Measurements from ENCODE around the gene SLC35F2. TPM values are rescaled to one million over a fixed set of nuclear protein-coding genes. Genes with fewer than 3 reads are reported as not detected.

SLC35F2 gene
- polyA plus RNA-seq, 1 of the 3 experiments (the other 2 are of a cell fraction), result 12.4 TPM

DNA sequence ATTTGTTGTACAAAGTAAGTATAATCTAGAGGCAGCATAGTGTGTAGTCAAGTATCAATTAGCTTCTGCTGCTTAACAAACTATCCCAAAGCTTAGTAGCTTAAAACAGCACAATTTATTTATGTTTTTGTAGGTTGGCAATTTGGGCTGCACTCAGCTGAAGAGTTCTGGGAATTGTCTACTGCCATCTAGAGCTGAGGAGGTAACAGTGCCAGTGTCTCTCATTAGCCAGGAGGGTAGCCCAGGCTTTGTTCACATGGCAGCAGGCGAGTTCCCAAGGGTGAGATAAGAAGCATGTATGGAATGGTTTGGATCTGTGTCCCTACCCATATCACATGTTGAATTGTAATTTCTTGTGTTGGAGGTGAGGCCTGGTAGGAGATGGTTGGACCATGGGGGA, 100.9 kb downstream of the SLC35F2 start:
- Histone ChIP-seq H4K20me1 (ENCODE audit: insufficient read depth) (no peaks in the 10 kb centered on the region), H3K4me3 (ENCODE audit: low read depth in 2 of 2, low read length in 1 of 2) (no peak overlapping the region), H3K36me3 (replicated peaks in 1 of 2; ENCODE audit: control insufficient read depth in 1 of 2, insufficient read depth in 2 of 2, low read length in 1 of 2) (no peaks in the 10 kb centered on the region), H3K27me3 (ENCODE audit: insufficient read depth) (no peaks in the 10 kb centered on the region), H2AFZ (ENCODE audit: low read depth) (no peak overlapping the region), H3K9me3 (no peaks in the 10 kb centered on the region), H3F3A (replicated peaks; ENCODE audit: insufficient read depth) (no peaks in the 10 kb centered on the region), H3K4me2 (no peak overlapping the region), H3K4me1 (ENCODE audit: control insufficient read depth in 1 of 2, insufficient read depth in 2 of 2, low read depth in 1 of 2, low read length in 1 of 2) (no peaks in the 10 kb centered on the region), H3K27ac (ENCODE audit: low read depth in 2 of 2, low read length in 1 of 2) (no peak overlapping the region), H3K9me2 (no peaks in the 10 kb centered on the region), H3K9ac (no peak overlapping the region), H3K79me2 (ENCODE audit: insufficient read depth) (no peaks in the 10 kb centered on the region)
- ChIA-PET POLR2A (no interaction called here), CTCF (interaction anchor here (0.6 to 1.5 kb wide), 4 partner anchors 12 to 135 kb away, joined by 3 to 4 read pairs (median 3); no protein-coding TSS in a partner anchor)
- TF ChIP-seq TEAD4 (IDR thresholded peaks at IDR 0.05; ENCODE audit: borderline replicate concordance, insufficient read depth) (no peak), POLR2AphosphoS5 (IDR thresholded peaks at IDR 0.05; ENCODE audit: low read depth, low read length) (no peak), MEF2A (IDR thresholded peaks at IDR 0.05; ENCODE audit: borderline replicate concordance, low read depth) (no peak), RXRA (IDR thresholded peaks at IDR 0.05; ENCODE audit: borderline replicate concordance, low read depth) (no peak), GATA2 (CRISPR knock-in tag; IDR thresholded peaks at IDR 0.05) (no peak), MAX (IDR thresholded peaks at IDR 0.05; ENCODE audit: low read depth) (no peak), EP300 (IDR thresholded peaks at IDR 0.05; ENCODE audit: borderline replicate concordance in 1 of 2, low read depth in 1 of 2, low read length in 1 of 2) (no peak)
- TF ChIP-seq, protein P1, sequence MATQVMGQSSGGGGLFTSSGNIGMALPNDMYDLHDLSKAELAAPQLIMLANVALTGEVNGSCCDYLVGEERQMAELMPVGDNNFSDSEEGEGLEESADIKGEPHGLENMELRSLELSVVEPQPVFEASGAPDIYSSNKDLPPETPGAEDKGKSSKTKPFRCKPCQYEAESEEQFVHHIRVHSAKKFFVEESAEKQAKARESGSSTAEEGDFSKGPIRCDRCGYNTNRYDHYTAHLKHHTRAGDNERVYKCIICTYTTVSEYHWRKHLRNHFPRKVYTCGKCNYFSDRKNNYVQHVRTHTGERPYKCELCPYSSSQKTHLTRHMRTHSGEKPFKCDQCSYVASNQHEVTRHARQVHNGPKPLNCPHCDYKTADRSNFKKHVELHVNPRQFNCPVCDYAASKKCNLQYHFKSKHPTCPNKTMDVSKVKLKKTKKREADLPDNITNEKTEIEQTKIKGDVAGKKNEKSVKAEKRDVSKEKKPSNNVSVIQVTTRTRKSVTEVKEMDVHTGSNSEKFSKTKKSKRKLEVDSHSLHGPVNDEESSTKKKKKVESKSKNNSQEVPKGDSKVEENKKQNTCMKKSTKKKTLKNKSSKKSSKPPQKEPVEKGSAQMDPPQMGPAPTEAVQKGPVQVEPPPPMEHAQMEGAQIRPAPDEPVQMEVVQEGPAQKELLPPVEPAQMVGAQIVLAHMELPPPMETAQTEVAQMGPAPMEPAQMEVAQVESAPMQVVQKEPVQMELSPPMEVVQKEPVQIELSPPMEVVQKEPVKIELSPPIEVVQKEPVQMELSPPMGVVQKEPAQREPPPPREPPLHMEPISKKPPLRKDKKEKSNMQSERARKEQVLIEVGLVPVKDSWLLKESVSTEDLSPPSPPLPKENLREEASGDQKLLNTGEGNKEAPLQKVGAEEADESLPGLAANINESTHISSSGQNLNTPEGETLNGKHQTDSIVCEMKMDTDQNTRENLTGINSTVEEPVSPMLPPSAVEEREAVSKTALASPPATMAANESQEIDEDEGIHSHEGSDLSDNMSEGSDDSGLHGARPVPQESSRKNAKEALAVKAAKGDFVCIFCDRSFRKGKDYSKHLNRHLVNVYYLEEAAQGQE (IDR thresholded peaks at IDR 0.05; ENCODE audit: low read depth, low read length), result no peak
- WGBS (ENCODE audit: low lambda C conversion rate), result 67% methylated on average over 1 of the region's 1 CpG
- no peak for DNase-seq

DNA sequence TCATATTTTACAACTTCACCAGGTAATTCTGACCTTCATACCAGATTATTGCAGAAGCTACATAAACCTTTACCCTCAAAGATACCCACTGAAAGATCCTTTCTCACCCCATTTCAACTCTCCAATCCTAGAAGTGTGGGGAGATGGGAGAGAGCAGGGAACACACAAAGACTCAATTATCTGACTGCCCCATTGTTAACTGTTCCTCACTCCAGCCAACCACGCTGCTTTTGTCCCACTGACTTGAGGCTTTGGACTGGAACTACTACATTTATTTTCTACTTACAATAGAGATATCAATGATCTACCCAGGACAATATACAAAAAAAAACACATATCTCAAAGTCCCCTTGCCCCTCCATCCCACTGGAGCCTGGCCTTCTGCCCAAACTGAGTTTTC, 102.0 kb downstream of the SLC35F2 start:
- no peak overlapping the region for H3K27ac ChIP-seq (ENCODE audit: low read depth in 2 of 2, low read length in 1 of 2)
- TF ChIP-seq USF1 (IDR thresholded peaks at IDR 0.05; ENCODE audit: borderline replicate concordance, low read depth), result no peak
- no peak for TF ChIP-seq TEAD4 (IDR thresholded peaks at IDR 0.05; ENCODE audit: borderline replicate concordance, insufficient read depth)
- no peak for TF ChIP-seq TAF1 (IDR thresholded peaks at IDR 0.05; ENCODE audit: borderline replicate concordance, low read depth, low read length)
- TF ChIP-seq RCOR1 (IDR thresholded peaks at IDR 0.05; ENCODE audit: low read length), result no peak
- no peak for TF ChIP-seq POLR2AphosphoS5 (IDR thresholded peaks at IDR 0.05; ENCODE audit: low read depth, low read length)
- H3K4me3 ChIP-seq (ENCODE audit: low read depth in 2 of 2, low read length in 1 of 2), result no peak overlapping the region
- H3K4me1 ChIP-seq (ENCODE audit: control insufficient read depth in 1 of 2, insufficient read depth in 2 of 2, low read depth in 1 of 2, low read length in 1 of 2), result no peaks in the 10 kb centered on the region
- H3K4me2 ChIP-seq, result no peak overlapping the region
- ChIA-PET CTCF (interaction anchor here (1.5 to 1.8 kb wide), 2 partner anchors 13 to 16 kb away, joined by 3 to 7 read pairs; no protein-coding TSS in a partner anchor), POLR2A (no interaction called here)
- H2AFZ ChIP-seq (ENCODE audit: low read depth), result no peak overlapping the region
- H3F3A ChIP-seq (replicated peaks; ENCODE audit: insufficient read depth), result no peaks in the 10 kb centered on the region
- WGBS (ENCODE audit: low lambda C conversion rate), result 83% methylated on average over 1 of the region's 1 CpG
- H3K9me2 ChIP-seq, result no peaks in the 10 kb centered on the region
- no peaks in the 10 kb centered on the region for H3K36me3 ChIP-seq (replicated peaks in 1 of 2; ENCODE audit: control insufficient read depth in 1 of 2, insufficient read depth in 2 of 2, low read length in 1 of 2)
- no peaks in the 10 kb centered on the region for H3K27me3 ChIP-seq (ENCODE audit: insufficient read depth)
- DNase-seq, result no peak
- H4K20me1 ChIP-seq (ENCODE audit: insufficient read depth), result no peaks in the 10 kb centered on the region
- H3K9me3 ChIP-seq, result no peaks in the 10 kb centered on the region
- no peaks in the 10 kb centered on the region for H3K79me2 ChIP-seq (ENCODE audit: insufficient read depth)
- no peak overlapping the region for H3K9ac ChIP-seq
